Activated CD4-positive, alpha-beta T cell treated with anti-CD3 and anti-CD28 coated beads, Interleukin-2, amount 10 ng/mL, durations not matched to agents 7 days and 5 days (primary cell): ENCODE data around the gene STH. TPM values are rescaled to one million over a fixed set of nuclear protein-coding genes. Genes with fewer than 3 reads are reported as not detected.

ENCODE experiments used
- CTCF ChIA-PET: fragments of 350-600 bp; sonication (Branson Sonifier 250); formaldehyde crosslinking; loops from one replicate; lab custom pipeline; 2021; ENCODE audit warnings: antibody characterized with exemption; lab: Charles Lee
- POLR2A ChIA-PET: fragments of 350-600 bp; sonication (Branson Sonifier 250); formaldehyde crosslinking; loops from one replicate; lab custom pipeline; 2021; ENCODE audit warnings: antibody characterized with exemption; lab: Charles Lee
- DNase-seq: peaks from one replicate; pipeline ENCODE4 v3.0.0-alpha.2; 2020
- H3K27ac Mint-ChIP-seq: one replicate; pipeline ENCODE4 v1.8.0; 2021; ENCODE audit warnings: mild to moderate bottlenecking, moderate library complexity, mixed read lengths
- H3K27me3 Mint-ChIP-seq: one replicate; pipeline ENCODE4 v1.8.0; 2021; ENCODE audit warnings: mixed read lengths
- H3K36me3 Mint-ChIP-seq: one replicate; pipeline ENCODE4 v1.8.0; 2021; ENCODE audit warnings: low read depth, mixed read lengths
- H3K4me1 Mint-ChIP-seq: one replicate; pipeline ENCODE4 v1.8.0; 2021; ENCODE audit warnings: mixed read lengths
- H3K4me3 Mint-ChIP-seq: one replicate; pipeline ENCODE4 v1.8.0; 2021; ENCODE audit warnings: mild to moderate bottlenecking, moderate library complexity, mixed read lengths
- H3K9me3 Mint-ChIP-seq: one replicate; pipeline ENCODE4 v1.8.0; 2021; ENCODE audit warnings: mixed read lengths
- total RNA-seq, 2 experiments: library from RNA; stranded (reverse); gene quantifications; one replicate each; pipeline ENCODE4 v1.2.3, GENCODE V29; 2021

The STH gene
- total RNA-seq, 2 experiments from 2014 or later: not detected

DNA sequence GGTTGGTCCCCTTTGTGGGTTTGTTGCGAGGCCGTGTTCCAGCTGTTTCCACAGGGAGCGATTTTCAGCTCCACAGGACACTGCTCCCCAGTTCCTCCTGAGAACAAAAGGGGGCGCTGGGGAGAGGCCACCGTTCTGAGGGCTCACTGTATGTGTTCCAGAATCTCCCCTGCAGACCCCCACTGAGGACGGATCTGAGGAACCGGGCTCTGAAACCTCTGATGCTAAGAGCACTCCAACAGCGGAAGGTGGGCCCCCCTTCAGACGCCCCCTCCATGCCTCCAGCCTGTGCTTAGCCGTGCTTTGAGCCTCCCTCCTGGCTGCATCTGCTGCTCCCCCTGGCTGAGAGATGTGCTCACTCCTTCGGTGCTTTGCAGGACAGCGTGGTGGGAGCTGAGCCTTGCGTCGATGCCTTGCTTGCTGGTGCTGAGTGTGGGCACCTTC is 27.3 kb upstream of the STH start:
- DNase-seq: no peak
- H3K36me3 Mint-ChIP-seq: no peaks in the 10 kb centered on the region
- CTCF ChIA-PET: no interaction called here
- no peaks in the 10 kb centered on the region for H3K4me1 Mint-ChIP-seq
- peaks cover 4% of the 10 kb centered on the region for H3K9me3 Mint-ChIP-seq
- H3K4me3 Mint-ChIP-seq: no peak overlapping the region
- peaks cover 13% of the 10 kb centered on the region for H3K27me3 Mint-ChIP-seq
- no peak overlapping the region for H3K27ac Mint-ChIP-seq
- POLR2A ChIA-PET: no interaction called here

DNA sequence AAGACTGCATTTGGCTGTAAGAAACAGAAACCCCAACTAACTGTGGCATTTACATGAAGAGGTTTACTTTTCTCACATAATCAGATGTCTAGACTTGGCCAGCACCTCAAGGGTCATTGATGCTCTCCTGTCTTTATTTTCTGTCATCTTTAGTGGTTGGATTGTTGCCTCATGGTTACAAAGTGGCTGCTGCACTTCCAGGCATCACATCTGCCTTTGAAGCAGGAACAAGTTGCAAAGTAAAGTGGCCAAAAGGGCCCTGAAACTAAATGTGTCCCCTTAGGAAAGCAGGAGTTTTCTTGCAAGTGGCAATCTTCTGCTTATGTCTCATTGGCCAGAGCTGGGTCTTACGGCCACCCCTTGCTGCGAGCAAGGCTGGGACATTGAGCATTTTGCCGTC is 26.5 kb upstream of the STH start:
- H3K27me3 Mint-ChIP-seq: peaks cover 7% of the 10 kb centered on the region
- H3K4me3 Mint-ChIP-seq: no peak overlapping the region
- POLR2A ChIA-PET: no interaction called here
- DNase-seq: no peak
- CTCF ChIA-PET: no interaction called here
- H3K9me3 Mint-ChIP-seq: peaks cover 4% of the 10 kb centered on the region
- no peak overlapping the region for H3K27ac Mint-ChIP-seq
- H3K36me3 Mint-ChIP-seq: no peaks in the 10 kb centered on the region
- H3K4me1 Mint-ChIP-seq: no peaks in the 10 kb centered on the region

DNA sequence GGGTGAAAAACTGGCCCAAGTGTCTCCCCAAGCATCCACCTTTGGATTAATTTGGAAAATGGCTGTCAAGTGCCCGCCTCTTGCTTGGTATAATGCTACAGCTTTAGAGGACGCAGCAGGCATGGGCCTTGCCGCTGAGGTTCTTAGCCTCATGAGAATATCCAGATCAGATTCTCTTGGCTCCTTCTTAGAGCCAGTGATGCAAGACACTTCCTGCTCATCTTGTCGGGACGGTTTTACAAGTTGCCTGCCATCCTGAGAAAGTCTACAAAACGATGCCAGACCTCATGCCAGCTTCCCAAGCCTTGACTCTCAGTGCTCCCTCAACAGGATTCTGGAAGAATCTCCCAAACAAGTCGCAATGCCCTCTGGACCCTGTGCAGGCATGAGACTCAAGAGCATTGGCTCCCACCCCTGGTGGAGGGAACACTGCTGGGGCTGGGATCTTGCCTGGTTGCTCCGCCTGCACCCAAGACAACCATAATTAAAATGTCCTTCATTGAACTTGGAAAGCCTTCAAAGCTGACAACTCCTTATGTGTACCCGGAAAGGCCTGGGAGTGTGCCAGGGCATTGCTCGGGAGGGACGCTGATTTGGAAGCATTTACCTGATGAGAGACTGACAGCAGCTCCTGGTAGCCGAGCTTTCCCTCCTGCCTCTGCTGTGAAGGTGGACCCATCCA is 25.8 kb upstream of the STH start:
- no peak for DNase-seq
- Mint-ChIP-seq H3K27ac (no peak overlapping the region), H3K4me3 (no peak overlapping the region), H3K27me3 (peaks cover 4% of the 10 kb centered on the region), H3K36me3 (no peaks in the 10 kb centered on the region), H3K9me3 (peaks cover 4% of the 10 kb centered on the region), H3K4me1 (no peaks in the 10 kb centered on the region)
- ChIA-PET CTCF (interaction anchor here (0.7 kb wide), 1 partner anchor 787 kb away, joined by 5 read pairs; no protein-coding TSS in a partner anchor), POLR2A (no interaction called here)

DNA sequence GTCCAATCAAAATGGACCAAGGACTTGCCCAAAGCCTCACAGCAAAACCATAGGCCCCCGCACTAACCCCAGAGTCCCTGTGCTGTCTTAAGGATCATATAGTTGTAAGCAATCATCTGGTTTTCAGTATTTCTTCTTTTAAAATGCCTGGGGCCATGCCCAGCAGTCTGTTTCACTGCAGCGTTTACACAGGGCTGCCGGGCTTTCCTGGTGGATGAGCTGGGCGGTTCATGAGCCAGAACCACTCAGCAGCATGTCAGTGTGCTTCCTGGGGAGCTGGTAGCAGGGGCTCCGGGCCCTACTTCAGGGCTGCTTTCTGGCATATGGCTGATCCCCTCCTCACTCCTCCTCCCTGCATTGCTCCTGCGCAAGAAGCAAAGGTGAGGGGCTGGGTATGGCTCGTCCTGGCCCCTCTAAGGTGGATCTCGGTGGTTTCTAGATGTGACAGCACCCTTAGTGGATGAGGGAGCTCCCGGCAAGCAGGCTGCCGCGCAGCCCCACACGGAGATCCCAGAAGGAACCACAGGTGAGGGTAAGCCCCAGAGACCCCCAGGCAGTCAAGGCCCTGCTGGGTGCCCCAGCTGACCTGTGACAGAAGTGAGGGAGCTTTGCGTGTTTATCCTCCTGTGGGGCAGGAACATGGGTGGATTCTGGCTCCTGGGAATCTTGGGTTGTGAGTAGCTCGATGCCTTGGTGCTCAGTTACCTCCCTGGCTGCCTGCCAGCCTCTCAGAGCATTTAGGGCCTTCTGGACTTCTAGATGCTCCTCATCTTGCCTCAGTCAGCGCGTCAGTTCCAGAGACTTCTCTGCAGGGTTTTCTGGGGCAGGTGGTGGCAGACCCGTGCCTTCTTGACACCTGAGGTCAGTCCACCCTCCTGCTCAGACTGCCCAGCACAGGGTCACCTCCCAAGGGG is 24.8 kb upstream of the STH start:
- Mint-ChIP-seq H3K9me3 (peaks cover 4% of the 10 kb centered on the region), H3K36me3 (no peaks in the 10 kb centered on the region)

DNA sequence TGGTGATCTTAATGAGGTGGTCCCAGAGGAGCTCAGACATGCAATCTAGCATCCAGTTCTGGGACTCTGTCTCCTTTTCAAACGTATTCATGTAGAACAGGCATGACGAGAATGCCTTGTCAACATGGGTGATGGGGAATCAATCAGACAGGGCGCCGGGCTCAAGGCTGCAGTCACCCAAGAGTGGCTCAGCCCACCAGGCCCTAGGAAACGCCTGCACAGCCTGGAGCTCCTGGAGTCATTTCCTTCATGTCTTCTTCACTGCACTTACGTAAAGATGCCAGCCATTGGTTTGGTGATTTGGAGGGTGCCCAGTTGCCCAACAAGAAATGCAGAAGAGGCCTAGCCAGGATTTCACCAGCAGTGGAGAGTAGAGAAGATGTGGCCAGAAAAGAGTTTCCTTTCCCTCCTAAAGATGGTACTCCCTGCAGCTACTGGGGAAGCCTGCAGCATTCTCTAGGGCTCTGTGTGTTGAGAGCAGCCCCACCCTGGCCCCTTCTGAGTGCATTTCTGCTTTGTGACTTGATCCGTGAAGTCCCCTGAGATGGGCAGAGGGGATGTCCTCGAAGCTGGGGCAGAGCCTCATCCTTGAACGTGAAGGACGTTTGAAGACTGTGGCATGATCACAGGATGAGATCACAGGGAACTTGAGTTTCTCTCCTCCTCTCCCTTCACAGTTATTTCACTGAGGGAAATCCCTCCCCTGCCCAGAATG is 24.0 kb upstream of the STH start:
- POLR2A ChIA-PET: no interaction called here
- Mint-ChIP-seq H3K4me1 (no peaks in the 10 kb centered on the region), H3K9me3 (peaks cover 4% of the 10 kb centered on the region), H3K4me3 (no peak overlapping the region), H3K27me3 (peaks cover 2% of the 10 kb centered on the region), H3K27ac (no peak overlapping the region), H3K36me3 (no peaks in the 10 kb centered on the region)
- DNase-seq: no peak
- CTCF ChIA-PET: no interaction called here

More for the DNA sequence above, 24.8 kb upstream of the STH start:
- Mint-ChIP-seq H3K27ac (no peak overlapping the region), H3K4me3 (no peak overlapping the region), H3K4me1 (no peaks in the 10 kb centered on the region), H3K27me3 (peaks cover 4% of the 10 kb centered on the region)
- ChIA-PET CTCF (interaction anchor here (0.7 kb wide), 1 partner anchor 786 kb away, joined by 5 read pairs; no protein-coding TSS in a partner anchor), POLR2A (no interaction called here)
- no peak for DNase-seq

DNA sequence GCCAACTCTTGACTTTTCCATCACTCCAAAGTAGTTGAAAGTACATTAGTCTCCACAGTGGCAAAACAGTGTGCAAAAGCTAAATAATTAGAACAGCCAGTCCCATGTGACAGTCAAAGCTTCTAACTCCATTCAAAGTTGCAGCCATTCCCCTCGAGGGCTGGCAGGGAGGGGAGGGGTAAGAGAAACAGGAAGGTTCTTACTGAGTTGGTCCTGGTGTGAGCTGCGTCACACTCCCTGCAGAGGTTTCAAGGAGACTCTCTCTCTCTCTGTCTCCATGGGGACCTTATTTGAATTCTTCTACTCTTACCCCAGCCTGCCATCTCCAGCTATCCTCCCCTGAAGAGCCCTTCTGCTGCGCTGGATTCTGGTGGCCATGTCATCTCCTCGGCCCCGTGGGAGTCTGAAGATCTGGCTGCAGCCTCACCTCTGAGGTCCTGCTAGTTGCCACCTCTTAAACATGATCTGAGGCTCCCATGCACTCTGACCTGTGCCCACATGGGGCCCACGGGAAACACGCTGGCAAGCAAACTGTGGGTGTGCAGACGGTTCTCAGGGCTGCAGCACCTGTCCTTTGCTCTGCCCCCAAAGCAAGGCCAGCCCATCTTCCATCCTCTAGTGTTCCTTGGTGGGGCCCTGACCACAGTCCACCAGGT is 23.3 kb upstream of the STH start:
- Mint-ChIP-seq H3K27me3 (peaks cover 2% of the 10 kb centered on the region), H3K27ac (no peak overlapping the region), H3K9me3 (peaks cover 4% of the 10 kb centered on the region), H3K36me3 (no peaks in the 10 kb centered on the region), H3K4me3 (no peak overlapping the region), H3K4me1 (no peaks in the 10 kb centered on the region)
- no peak for DNase-seq
- ChIA-PET CTCF (interaction anchor here (0.6 kb wide), 1 partner anchor 304 kb away, joined by 3 read pairs; no protein-coding TSS in a partner anchor), POLR2A (no interaction called here)

DNA sequence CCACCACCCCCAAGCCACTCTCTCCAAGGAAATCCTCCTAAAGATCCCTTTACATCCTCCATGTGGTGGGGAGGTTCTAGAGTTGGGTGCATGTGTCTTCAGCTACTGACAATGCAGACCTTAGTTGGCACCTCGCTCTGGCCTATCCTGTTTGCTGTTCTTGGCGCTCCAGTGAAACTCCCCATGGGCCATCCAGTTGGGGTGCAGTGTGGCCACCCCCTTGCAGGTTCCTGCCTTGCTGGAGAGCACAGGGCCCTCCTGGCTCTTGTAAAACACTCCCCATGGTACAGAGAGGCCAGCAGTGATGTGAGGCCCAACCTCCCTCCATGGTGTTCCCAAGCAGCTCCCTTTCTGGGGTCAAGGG is 22.7 kb upstream of the STH start:
- Mint-ChIP-seq H3K9me3 (peaks cover 4% of the 10 kb centered on the region), H3K4me3 (no peak overlapping the region), H3K27me3 (peaks cover 2% of the 10 kb centered on the region), H3K27ac (no peak overlapping the region), H3K4me1 (no peaks in the 10 kb centered on the region), H3K36me3 (no peaks in the 10 kb centered on the region)
- no peak for DNase-seq
- POLR2A ChIA-PET: no interaction called here
- CTCF ChIA-PET: interaction anchor here (0.6 to 0.7 kb wide), 2 partner anchors 22 to 304 kb away, joined by 3 read pairs; no protein-coding TSS in a partner anchor

DNA sequence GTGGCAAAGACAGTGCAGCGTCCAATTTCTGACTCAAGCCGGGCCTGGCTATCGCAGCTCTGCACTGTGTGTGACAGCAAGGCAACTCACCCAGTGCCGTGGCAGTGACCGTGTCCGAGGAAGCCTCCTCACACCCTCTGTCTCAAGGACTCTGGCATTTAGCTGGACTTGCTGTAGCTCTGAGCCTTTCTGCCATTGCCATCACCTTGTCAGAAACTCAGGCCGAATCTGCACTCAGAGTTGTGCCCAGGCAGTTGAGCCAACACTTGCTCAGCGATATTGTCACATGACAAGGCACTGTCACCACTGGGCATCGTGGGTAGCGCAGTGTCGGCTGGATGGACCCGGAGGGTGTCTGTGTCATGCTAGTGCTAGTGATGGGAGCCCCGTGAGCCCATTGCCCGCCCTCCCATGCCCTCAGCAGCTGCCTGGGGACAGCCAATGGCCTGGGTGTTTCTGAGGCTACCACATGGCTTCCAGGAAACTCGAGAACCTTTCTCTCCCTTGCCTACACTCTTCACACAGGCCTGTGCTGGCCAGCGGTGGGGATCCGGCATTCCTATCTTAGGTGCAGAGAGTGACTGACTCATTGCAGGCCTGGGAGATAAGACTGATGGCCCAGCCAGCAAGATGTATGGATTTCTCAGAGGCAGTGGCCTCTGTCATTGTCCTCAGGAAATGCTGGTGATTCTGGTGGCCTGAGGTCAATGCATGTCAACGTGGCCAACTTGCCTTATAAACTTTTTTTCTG is 22.1 kb upstream of the STH start:
- CTCF ChIA-PET: interaction anchor here (0.7 to 1.2 kb wide), 2 partner anchors 22 to 25 kb away, joined by 3 read pairs; no protein-coding TSS in a partner anchor

DNA sequence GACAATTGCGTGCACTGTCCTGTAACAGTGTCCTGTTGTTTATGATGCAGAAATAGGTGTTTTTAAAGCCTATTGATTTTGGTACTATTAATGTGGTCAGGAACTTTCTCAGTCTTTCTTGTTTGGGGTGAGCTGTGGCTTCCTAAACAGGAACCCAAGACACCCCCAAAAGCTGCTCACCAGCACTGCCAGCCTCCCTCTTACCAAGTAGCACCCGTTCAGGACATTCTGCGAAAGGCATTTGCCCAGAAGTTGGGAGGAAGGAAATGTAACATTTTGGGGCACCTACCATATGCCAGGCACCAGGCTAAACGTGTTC is 21.6 kb upstream of the STH start:
- Mint-ChIP-seq H3K27me3 (no peaks in the 10 kb centered on the region), H3K36me3 (no peaks in the 10 kb centered on the region), H3K27ac (no peak overlapping the region), H3K4me1 (no peaks in the 10 kb centered on the region), H3K9me3 (peaks cover 1% of the 10 kb centered on the region), H3K4me3 (no peak overlapping the region)
- ChIA-PET CTCF (interaction anchor here (1.2 kb wide), 1 partner anchor 26 kb away, joined by 3 read pairs; no protein-coding TSS in a partner anchor), POLR2A (no interaction called here)
- DNase-seq: no peak

More for the DNA sequence above, 22.1 kb upstream of the STH start:
- no peaks in the 10 kb centered on the region for H3K36me3 Mint-ChIP-seq
- H3K9me3 Mint-ChIP-seq: peaks cover 4% of the 10 kb centered on the region
- POLR2A ChIA-PET: no interaction called here
- no peak overlapping the region for H3K4me3 Mint-ChIP-seq
- DNase-seq: no peak
- no peaks in the 10 kb centered on the region for H3K4me1 Mint-ChIP-seq
- no peak overlapping the region for H3K27ac Mint-ChIP-seq
- H3K27me3 Mint-ChIP-seq: peaks cover 2% of the 10 kb centered on the region

DNA sequence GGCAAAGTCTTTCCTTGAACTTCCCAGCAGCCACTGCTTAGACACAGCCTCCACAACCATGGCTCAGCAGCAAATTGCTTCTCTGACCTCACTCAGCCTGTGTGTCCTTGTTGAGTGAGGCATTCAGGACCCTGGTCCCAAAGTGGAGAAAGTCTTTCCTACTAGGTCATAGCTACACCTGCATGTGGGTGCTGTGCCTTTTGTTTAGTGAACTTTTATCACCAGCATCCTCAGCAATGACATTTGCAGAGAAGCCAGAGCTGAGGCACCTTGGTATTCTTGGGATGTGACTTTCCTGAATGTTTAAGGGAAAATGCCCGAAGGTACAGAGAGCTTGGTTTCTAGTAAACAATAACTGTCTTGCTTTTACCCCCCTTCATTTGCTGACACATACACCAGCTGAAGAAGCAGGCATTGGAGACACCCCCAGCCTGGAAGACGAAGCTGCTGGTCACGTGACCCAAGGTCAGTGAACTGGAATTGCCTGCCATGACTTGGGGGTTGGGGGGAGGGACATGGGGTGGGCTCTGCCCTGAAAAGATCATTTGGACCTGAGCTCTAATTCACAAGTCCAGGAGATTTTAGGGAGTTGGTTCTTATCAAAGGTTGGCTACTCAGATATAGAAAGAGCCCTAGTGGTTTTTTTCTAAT is 20.9 kb upstream of the STH start:
- no peak overlapping the region for H3K4me3 Mint-ChIP-seq
- no peak for DNase-seq
- CTCF ChIA-PET: interaction anchor here (1.2 kb wide), 1 partner anchor 26 kb away, joined by 3 read pairs; no protein-coding TSS in a partner anchor

DNA sequence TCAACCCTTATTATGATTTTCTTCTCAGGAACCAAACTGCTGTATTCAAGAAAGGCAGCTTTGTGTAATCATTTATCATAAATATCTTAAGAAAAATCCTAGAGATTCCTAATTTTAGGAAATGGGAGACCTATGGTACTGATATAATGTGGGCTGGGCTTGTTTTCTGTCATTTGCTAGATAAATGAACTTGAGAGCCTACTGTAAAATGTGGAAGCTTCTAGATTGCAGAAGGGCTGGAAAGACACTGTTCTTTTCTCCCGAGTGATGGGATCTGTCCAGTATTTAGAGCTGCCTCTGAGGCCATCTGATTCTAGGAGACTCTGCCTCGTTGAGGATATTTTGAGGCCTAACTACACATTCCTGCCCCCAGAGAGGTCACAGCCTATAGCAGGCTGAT is 19.9 kb upstream of the STH start:
- no peaks in the 10 kb centered on the region for H3K9me3 Mint-ChIP-seq
- POLR2A ChIA-PET: no interaction called here
- no peaks in the 10 kb centered on the region for H3K4me1 Mint-ChIP-seq
- no peak overlapping the region for H3K27ac Mint-ChIP-seq
- no peaks in the 10 kb centered on the region for H3K27me3 Mint-ChIP-seq
- H3K36me3 Mint-ChIP-seq: no peaks in the 10 kb centered on the region
- CTCF ChIA-PET: interaction anchor here (1.5 kb wide), 1 partner anchor 13 kb away, joined by 5 read pairs; no protein-coding TSS in a partner anchor
- no peak for DNase-seq
- H3K4me3 Mint-ChIP-seq: no peak overlapping the region

More for the DNA sequence above, 20.9 kb upstream of the STH start:
- Mint-ChIP-seq H3K27ac (no peak overlapping the region), H3K9me3 (no peaks in the 10 kb centered on the region), H3K27me3 (no peaks in the 10 kb centered on the region), H3K4me1 (no peaks in the 10 kb centered on the region), H3K36me3 (no peaks in the 10 kb centered on the region)
- POLR2A ChIA-PET: no interaction called here
